Measurements from ENCODE around the gene ZNF683. TPM values are rescaled to one million over a fixed set of nuclear protein-coding genes. Genes with fewer than 3 reads are reported as not detected.
A peak's percentile ranks its signal among the peaks of the same experiment; 100 is the strongest.
"Not testable (repeated sequence)": the region's sequence is repeated elsewhere in the genome, so short reads cannot be mapped to it uniquely, and the experiment has no call there.

Gene ZNF683
- total and polyA plus RNA-seq, 2 donors (not counting 1 experiment from before 2014, with no cell fraction given) = not detected

DNA sequence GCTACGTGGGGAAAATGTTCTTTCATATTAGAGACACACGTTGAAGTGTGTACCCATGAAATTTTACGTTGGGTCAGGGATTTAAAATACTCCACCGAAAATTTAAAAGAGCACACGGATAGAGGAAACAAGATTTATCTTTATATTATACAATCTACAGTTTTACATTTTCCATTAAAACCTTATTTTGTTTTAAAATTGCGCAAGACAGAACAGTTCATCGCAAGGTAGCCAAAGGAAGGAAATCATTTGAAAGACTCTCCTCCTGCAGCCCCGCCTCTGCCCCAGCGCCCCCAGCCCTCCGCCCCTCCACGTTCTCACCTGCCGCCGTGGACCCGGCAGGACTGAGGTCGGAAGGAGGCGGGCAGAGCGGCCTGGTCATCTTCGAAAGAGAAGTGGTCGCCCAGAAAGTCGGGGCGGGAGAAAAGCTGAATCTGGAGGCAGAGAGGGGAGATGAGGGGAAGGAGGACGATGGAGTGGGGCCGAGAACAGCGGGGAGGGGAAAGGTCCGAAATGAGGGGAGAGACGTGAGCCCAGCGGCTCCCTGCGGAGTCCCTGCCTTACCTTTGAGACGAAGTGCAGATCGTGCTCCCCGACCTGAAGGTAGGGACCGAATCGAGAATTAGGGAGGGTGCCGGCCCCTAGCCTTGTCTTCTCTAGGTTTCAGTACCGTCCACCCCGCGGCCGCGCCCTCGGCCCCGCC, 36.6 kb downstream of the ZNF683 start:
- Histone ChIP-seq H3K4me2 (ENCODE audit: extremely low read depth, insufficient read depth, low read length) (peak overlapping the region; percentile 92), H3K9ac (ENCODE audit: insufficient read depth, low read length) (no peak overlapping the region), H3K4me1 (ENCODE audit: control insufficient read depth, extremely low read depth, insufficient read depth, low read length) (no peaks in the 10 kb centered on the region), H4K20me1 (ENCODE audit: control insufficient read depth, extremely low read depth, insufficient read depth, low read length) (no peaks in the 10 kb centered on the region), H3K9me3 (ENCODE audit: control insufficient read depth, insufficient read depth, low read depth, low read length) (no peaks in the 10 kb centered on the region), H3K4me3 (replicated peaks in 1 of 4; ENCODE audit: control extremely low read depth in 1 of 4, insufficient read depth in 1 of 4, low read depth in 3 of 4, low read length in 4 of 4) (peak overlapping the region; percentile 38 to 68 (median 49)), H3K79me2 (ENCODE audit: control insufficient read depth, insufficient read depth, low read length) (no peaks in the 10 kb centered on the region), H3K36me3 (ENCODE audit: control insufficient read depth, insufficient read depth, low read length) (no peaks in the 10 kb centered on the region), H3K27me3 (ENCODE audit: control insufficient read depth, insufficient read depth, low read length) (peaks cover 10% of the 10 kb centered on the region), H3K27ac (ENCODE audit: insufficient read depth, low read length) (no peak overlapping the region), H2AFZ (ENCODE audit: low read length) (peak overlapping the region; percentile 88)
- DNase-seq (ENCODE audit: low read depth in 2 of 2) = no peak
- TF ChIP-seq, protein P1, sequence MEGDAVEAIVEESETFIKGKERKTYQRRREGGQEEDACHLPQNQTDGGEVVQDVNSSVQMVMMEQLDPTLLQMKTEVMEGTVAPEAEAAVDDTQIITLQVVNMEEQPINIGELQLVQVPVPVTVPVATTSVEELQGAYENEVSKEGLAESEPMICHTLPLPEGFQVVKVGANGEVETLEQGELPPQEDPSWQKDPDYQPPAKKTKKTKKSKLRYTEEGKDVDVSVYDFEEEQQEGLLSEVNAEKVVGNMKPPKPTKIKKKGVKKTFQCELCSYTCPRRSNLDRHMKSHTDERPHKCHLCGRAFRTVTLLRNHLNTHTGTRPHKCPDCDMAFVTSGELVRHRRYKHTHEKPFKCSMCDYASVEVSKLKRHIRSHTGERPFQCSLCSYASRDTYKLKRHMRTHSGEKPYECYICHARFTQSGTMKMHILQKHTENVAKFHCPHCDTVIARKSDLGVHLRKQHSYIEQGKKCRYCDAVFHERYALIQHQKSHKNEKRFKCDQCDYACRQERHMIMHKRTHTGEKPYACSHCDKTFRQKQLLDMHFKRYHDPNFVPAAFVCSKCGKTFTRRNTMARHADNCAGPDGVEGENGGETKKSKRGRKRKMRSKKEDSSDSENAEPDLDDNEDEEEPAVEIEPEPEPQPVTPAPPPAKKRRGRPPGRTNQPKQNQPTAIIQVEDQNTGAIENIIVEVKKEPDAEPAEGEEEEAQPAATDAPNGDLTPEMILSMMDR (conservative IDR thresholded peaks at IDR 0.05 in 1 of 2, IDR thresholded peaks at IDR 0.05 in 1 of 2; ENCODE audit: low read depth in 1 of 2, low read length in 2 of 2) = no peak
- no peak for TF ChIP-seq EZH2 (IDR thresholded peaks at IDR 0.05; ENCODE audit: low read length, missing control alignments)

DNA sequence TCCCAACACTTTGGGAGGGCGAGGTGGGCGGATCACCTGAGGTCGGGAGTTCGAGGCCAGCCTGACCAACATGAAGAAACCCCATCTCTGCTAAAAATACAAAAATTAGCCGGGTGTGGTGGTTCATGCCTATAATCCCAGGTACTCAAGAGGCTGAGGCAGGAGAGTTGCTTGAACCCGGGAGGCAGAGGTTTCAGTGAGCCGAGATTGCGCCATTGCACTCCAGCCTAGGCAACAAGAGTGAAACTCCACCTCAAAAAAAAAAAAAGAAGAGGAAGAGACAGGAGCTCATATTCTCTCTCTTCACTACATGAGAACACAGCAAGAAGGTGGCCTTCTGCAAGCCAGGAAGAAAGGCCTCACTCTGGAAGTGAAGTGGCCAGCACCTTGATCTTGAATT, 39.2 kb downstream of the ZNF683 start:
- H2AFZ ChIP-seq (ENCODE audit: low read length); H3K4me3 ChIP-seq (replicated peaks in 1 of 4; ENCODE audit: control extremely low read depth in 1 of 4, insufficient read depth in 1 of 4, low read depth in 3 of 4, low read length in 4 of 4); H3K4me1 ChIP-seq (ENCODE audit: control insufficient read depth, extremely low read depth, insufficient read depth, low read length); H3K79me2 ChIP-seq (ENCODE audit: control insufficient read depth, insufficient read depth, low read length); H4K20me1 ChIP-seq (ENCODE audit: control insufficient read depth, extremely low read depth, insufficient read depth, low read length); H3K9ac ChIP-seq (ENCODE audit: insufficient read depth, low read length); H3K4me2 ChIP-seq (ENCODE audit: extremely low read depth, insufficient read depth, low read length); H3K27me3 ChIP-seq (ENCODE audit: control insufficient read depth, insufficient read depth, low read length); H3K9me3 ChIP-seq (ENCODE audit: control insufficient read depth, insufficient read depth, low read depth, low read length); H3K36me3 ChIP-seq (ENCODE audit: control insufficient read depth, insufficient read depth, low read length); H3K27ac ChIP-seq (ENCODE audit: insufficient read depth, low read length); DNase-seq (ENCODE audit: low read depth in 2 of 2): not testable (repeated sequence)

GRCh38 chr1:26330276-26330675, 42.3 kb downstream of the ZNF683 start:
- no peaks in the 10 kb centered on the region for H4K20me1 ChIP-seq (ENCODE audit: control insufficient read depth, extremely low read depth, insufficient read depth, low read length)
- no peaks in the 10 kb centered on the region for H3K4me1 ChIP-seq (ENCODE audit: control insufficient read depth, extremely low read depth, insufficient read depth, low read length)
- no peak overlapping the region for H2AFZ ChIP-seq (ENCODE audit: low read length)
- H3K27me3 ChIP-seq (ENCODE audit: control insufficient read depth, insufficient read depth, low read length) = no peaks in the 10 kb centered on the region
- no peaks in the 10 kb centered on the region for H3K9me3 ChIP-seq (ENCODE audit: control insufficient read depth, insufficient read depth, low read depth, low read length)
- no peak overlapping the region for H3K4me2 ChIP-seq (ENCODE audit: extremely low read depth, insufficient read depth, low read length)
- no peaks in the 10 kb centered on the region for H3K79me2 ChIP-seq (ENCODE audit: control insufficient read depth, insufficient read depth, low read length)
- H3K27ac ChIP-seq (ENCODE audit: insufficient read depth, low read length) = no peak overlapping the region
- H3K4me3 ChIP-seq (replicated peaks in 1 of 4; ENCODE audit: control extremely low read depth in 1 of 4, insufficient read depth in 1 of 4, low read depth in 3 of 4, low read length in 4 of 4) = no peak overlapping the region
- no peak for DNase-seq (ENCODE audit: low read depth in 2 of 2)
- H3K36me3 ChIP-seq (ENCODE audit: control insufficient read depth, insufficient read depth, low read length) = no peaks in the 10 kb centered on the region
- no peak overlapping the region for H3K9ac ChIP-seq (ENCODE audit: insufficient read depth, low read length)
- TF ChIP-seq EZH2 (IDR thresholded peaks at IDR 0.05; ENCODE audit: low read length, missing control alignments) = no peak

DNA sequence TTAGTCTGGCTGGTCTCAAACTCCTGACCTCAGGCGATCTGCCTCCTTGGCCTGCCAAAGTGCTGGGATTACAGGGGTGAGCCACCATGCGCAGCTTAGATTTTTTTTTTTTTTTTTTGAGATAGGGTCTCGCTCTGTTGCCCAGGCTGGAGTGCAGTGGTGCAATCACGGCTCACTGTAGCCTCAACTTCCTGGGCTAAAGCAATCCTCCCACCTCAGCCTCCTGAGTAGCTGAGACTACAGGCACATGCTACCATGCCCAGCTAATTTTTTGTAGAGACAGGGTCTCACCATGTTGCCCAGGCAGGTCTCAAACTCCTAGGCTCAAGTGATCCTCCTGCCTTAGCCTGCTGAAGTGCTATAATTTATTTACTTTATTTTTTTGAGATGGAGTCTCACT, 43.2 kb downstream of the ZNF683 start:
- H3K36me3 ChIP-seq (ENCODE audit: control insufficient read depth, insufficient read depth, low read length); H3K4me3 ChIP-seq (replicated peaks in 1 of 4; ENCODE audit: control extremely low read depth in 1 of 4, insufficient read depth in 1 of 4, low read depth in 3 of 4, low read length in 4 of 4); H3K4me2 ChIP-seq (ENCODE audit: extremely low read depth, insufficient read depth, low read length); H3K4me1 ChIP-seq (ENCODE audit: control insufficient read depth, extremely low read depth, insufficient read depth, low read length); H2AFZ ChIP-seq (ENCODE audit: low read length); H3K27ac ChIP-seq (ENCODE audit: insufficient read depth, low read length); DNase-seq (ENCODE audit: low read depth in 2 of 2); H3K9ac ChIP-seq (ENCODE audit: insufficient read depth, low read length); H3K79me2 ChIP-seq (ENCODE audit: control insufficient read depth, insufficient read depth, low read length); H4K20me1 ChIP-seq (ENCODE audit: control insufficient read depth, extremely low read depth, insufficient read depth, low read length); H3K27me3 ChIP-seq (ENCODE audit: control insufficient read depth, insufficient read depth, low read length); H3K9me3 ChIP-seq (ENCODE audit: control insufficient read depth, insufficient read depth, low read depth, low read length): not testable (repeated sequence)

Data from fibroblast of lung (primary cell).